HEK293 (cell line): ENCODE results near the gene RNF111.

Experiments
- CTCF ChIA-PET: fragments of 350-600 bp; formaldehyde crosslinking; extraction: SDS; loops from one replicate; lab custom pipeline; 2021; ENCODE audit warnings: antibody characterized with exemption; lab: Yijun Ruan, JAX
- POLR2A ChIA-PET: fragments of 300-600 bp; formaldehyde crosslinking; extraction: SDS; loops from one replicate; lab custom pipeline; 2020; ENCODE audit warnings: antibody characterized with exemption, inconsistent platforms; lab: Yijun Ruan, JAX
- H3K27ac ChIP-seq: fragments of 200-500 bp; sonication (Bioruptor generic); 2 replicates; pipeline ENCODE4 v1.5.1; 2014; ENCODE audit warnings: low read depth, low read length, control low read depth, inconsistent platforms; ENCODE audit errors: extremely low read depth
- H3K36me3 ChIP-seq, 2 experiments: fragments of 200-500 bp in 1 of 2; sonication (Bioruptor generic) in 1 of 2; 1 replicate in 1 of 2; 2 replicates in 1 of 2; pipeline ENCODE4 v1.5.1; 2014 to 2017; ENCODE audit warnings: inconsistent platforms in 2 of 2, low read length in 2 of 2; ENCODE audit not compliant: control insufficient read depth in 2 of 2, insufficient read depth in 1 of 2
- H3K4me1 ChIP-seq: fragments of 200-500 bp; sonication (Bioruptor generic); 2 replicates; pipeline ENCODE4 v1.5.1; 2014; ENCODE audit warnings: mild to moderate bottlenecking, low read length, inconsistent platforms; ENCODE audit not compliant: control insufficient read depth, insufficient read depth
- H3K4me3 ChIP-seq: 2 replicates; pipeline ENCODE4 v1.5.1; 2011; ENCODE audit warnings: low read depth, mild to moderate bottlenecking, control low read depth, low read length, moderate library complexity
- H3K9me3 ChIP-seq: fragments of 200-500 bp; sonication (Bioruptor generic); 2 replicates; pipeline ENCODE4 v1.5.1; 2014; ENCODE audit warnings: low read depth, low read length, inconsistent platforms; ENCODE audit not compliant: control insufficient read depth, insufficient read depth
- PRDM1 ChIP-seq: fragments of 450-650 bp; formaldehyde crosslinking; IDR thresholded peaks from 2 replicates; pipeline ENCODE4; 2016; ENCODE audit warnings: missing biosample characterization, missing genetic modification characterization
- PRDM10 ChIP-seq: fragments of 450-650 bp; formaldehyde crosslinking; IDR thresholded peaks from 2 replicates; pipeline ENCODE4 v1.5.1; 2016; ENCODE audit warnings: missing biosample characterization, missing genetic modification characterization
- PRDM4 ChIP-seq: fragments of 450-650 bp; formaldehyde crosslinking; IDR thresholded peaks from 2 replicates; pipeline ENCODE4 v1.5.1; 2017; ENCODE audit warnings: missing biosample characterization, missing genetic modification characterization
- SP2 ChIP-seq: fragments of 450-650 bp; formaldehyde crosslinking; IDR thresholded peaks from 2 replicates; pipeline ENCODE4 v1.5.1; 2016; ENCODE audit warnings: missing biosample characterization, missing genetic modification characterization
- SP3 ChIP-seq: fragments of 450-650 bp; formaldehyde crosslinking; IDR thresholded peaks from 2 replicates; pipeline ENCODE4 v1.5.1; 2016; ENCODE audit warnings: missing biosample characterization, missing genetic modification characterization
- ZFP37 ChIP-seq: fragments of 450-650 bp; formaldehyde crosslinking; IDR thresholded peaks from 2 replicates; pipeline ENCODE4 v1.5.1; 2016; ENCODE audit warnings: missing biosample characterization, missing genetic modification characterization
- ZNF10 ChIP-seq: fragments of 450-650 bp; formaldehyde crosslinking; IDR thresholded peaks from 2 replicates; pipeline ENCODE4 v1.5.1; 2017; ENCODE audit warnings: missing biosample characterization, missing genetic modification characterization
- ZNF223 ChIP-seq: fragments of 450-650 bp; formaldehyde crosslinking; IDR thresholded peaks from 2 replicates; pipeline ENCODE4 v1.5.1; 2016; ENCODE audit warnings: missing biosample characterization, missing genetic modification characterization
- ZNF23 ChIP-seq: fragments of 450-650 bp; formaldehyde crosslinking; IDR thresholded peaks from 2 replicates; pipeline ENCODE4 v1.5.1; 2016; ENCODE audit warnings: missing biosample characterization, missing genetic modification characterization, borderline replicate concordance
- ZNF266 ChIP-seq: fragments of 450-650 bp; formaldehyde crosslinking; IDR thresholded peaks from 2 replicates; pipeline ENCODE4 v1.5.1; 2016; ENCODE audit warnings: missing biosample characterization, missing genetic modification characterization, low read depth
- ZNF610 ChIP-seq: fragments of 450-650 bp; formaldehyde crosslinking; IDR thresholded peaks from 2 replicates; pipeline ENCODE4 v1.5.1; 2016; ENCODE audit warnings: missing biosample characterization, missing genetic modification characterization, borderline replicate concordance
- ZNF624 ChIP-seq: fragments of 450-650 bp; formaldehyde crosslinking; IDR thresholded peaks from 2 replicates; pipeline ENCODE4 v1.5.1; 2017; ENCODE audit warnings: missing biosample characterization, missing genetic modification characterization
- ZNF626 ChIP-seq: fragments of 450-650 bp; sonication (Bioruptor Pico); formaldehyde crosslinking; IDR thresholded peaks from 2 replicates; pipeline ENCODE4 v1.5.1; 2018; ENCODE audit warnings: missing biosample characterization, missing genetic modification characterization, inconsistent platforms
- ZNF660 ChIP-seq: fragments of 450-650 bp; IDR thresholded peaks from 2 replicates; pipeline ENCODE4 v1.5.1; 2018; ENCODE audit warnings: missing biosample characterization, mild to moderate bottlenecking, missing genetic modification characterization
- TF ChIP-seq, protein P1 (sequence below): fragments of 450-650 bp; formaldehyde crosslinking; IDR thresholded peaks from 2 replicates; pipeline ENCODE4 v1.5.1; 2017; ENCODE audit warnings: missing biosample characterization, mild to moderate bottlenecking, missing genetic modification characterization, moderate library complexity
- TF ChIP-seq, protein P2 (sequence below): fragments of 450-650 bp; formaldehyde crosslinking; IDR thresholded peaks from 2 replicates; pipeline ENCODE4 v1.5.1; 2016; ENCODE audit warnings: missing biosample characterization, missing genetic modification characterization
- TF ChIP-seq, protein P3 (sequence below): fragments of 450-650 bp; formaldehyde crosslinking; IDR thresholded peaks from 2 replicates; pipeline ENCODE4 v1.5.1; 2016; ENCODE audit warnings: missing biosample characterization, missing genetic modification characterization
- TF ChIP-seq, protein P4 (sequence below): fragments of 450-650 bp; IDR thresholded peaks from 2 replicates; pipeline ENCODE4 v1.5.1; 2018; ENCODE audit warnings: missing biosample characterization, missing genetic modification characterization

Gene RNF111

GRCh38 chr15:58987491-58988005, at the start of gene RNF111 (continued):
- TF ChIP-seq PRDM10 (tag by site-specific recombination) (no peak), PRDM4 (tag by site-specific recombination) (no peak), ZNF626 (tag by site-specific recombination) (no peak), ZNF610 (tag by site-specific recombination) (no peak), ZNF10 (tag by site-specific recombination) (0 out of 2 replicates have a peak, but pooled peaks have one; percentile 23), ZFP37 (tag by site-specific recombination) (no peak), PRDM1 (0 out of 2 replicates have a peak, but pooled peaks have one; percentile 24), ZNF266 (no peak), ZNF624 (tag by site-specific recombination) (no peak), ZNF660 (tag by site-specific recombination) (no peak)
- TF ChIP-seq, protein P1, sequence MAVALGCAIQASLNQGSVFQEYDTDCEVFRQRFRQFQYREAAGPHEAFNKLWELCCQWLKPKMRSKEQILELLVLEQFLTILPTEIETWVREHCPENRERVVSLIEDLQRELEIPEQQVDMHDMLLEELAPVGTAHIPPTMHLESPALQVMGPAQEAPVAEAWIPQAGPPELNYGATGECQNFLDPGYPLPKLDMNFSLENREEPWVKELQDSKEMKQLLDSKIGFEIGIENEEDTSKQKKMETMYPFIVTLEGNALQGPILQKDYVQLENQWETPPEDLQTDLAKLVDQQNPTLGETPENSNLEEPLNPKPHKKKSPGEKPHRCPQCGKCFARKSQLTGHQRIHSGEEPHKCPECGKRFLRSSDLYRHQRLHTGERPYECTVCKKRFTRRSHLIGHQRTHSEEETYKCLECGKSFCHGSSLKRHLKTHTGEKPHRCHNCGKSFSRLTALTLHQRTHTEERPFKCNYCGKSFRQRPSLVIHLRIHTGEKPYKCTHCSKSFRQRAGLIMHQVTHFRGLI (tag by site-specific recombination) = no peak
- TF ChIP-seq, protein P2, sequence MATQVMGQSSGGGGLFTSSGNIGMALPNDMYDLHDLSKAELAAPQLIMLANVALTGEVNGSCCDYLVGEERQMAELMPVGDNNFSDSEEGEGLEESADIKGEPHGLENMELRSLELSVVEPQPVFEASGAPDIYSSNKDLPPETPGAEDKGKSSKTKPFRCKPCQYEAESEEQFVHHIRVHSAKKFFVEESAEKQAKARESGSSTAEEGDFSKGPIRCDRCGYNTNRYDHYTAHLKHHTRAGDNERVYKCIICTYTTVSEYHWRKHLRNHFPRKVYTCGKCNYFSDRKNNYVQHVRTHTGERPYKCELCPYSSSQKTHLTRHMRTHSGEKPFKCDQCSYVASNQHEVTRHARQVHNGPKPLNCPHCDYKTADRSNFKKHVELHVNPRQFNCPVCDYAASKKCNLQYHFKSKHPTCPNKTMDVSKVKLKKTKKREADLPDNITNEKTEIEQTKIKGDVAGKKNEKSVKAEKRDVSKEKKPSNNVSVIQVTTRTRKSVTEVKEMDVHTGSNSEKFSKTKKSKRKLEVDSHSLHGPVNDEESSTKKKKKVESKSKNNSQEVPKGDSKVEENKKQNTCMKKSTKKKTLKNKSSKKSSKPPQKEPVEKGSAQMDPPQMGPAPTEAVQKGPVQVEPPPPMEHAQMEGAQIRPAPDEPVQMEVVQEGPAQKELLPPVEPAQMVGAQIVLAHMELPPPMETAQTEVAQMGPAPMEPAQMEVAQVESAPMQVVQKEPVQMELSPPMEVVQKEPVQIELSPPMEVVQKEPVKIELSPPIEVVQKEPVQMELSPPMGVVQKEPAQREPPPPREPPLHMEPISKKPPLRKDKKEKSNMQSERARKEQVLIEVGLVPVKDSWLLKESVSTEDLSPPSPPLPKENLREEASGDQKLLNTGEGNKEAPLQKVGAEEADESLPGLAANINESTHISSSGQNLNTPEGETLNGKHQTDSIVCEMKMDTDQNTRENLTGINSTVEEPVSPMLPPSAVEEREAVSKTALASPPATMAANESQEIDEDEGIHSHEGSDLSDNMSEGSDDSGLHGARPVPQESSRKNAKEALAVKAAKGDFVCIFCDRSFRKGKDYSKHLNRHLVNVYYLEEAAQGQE (tag by site-specific recombination) = no peak
- TF ChIP-seq, all 188 proteins: peak for 12

DNA sequence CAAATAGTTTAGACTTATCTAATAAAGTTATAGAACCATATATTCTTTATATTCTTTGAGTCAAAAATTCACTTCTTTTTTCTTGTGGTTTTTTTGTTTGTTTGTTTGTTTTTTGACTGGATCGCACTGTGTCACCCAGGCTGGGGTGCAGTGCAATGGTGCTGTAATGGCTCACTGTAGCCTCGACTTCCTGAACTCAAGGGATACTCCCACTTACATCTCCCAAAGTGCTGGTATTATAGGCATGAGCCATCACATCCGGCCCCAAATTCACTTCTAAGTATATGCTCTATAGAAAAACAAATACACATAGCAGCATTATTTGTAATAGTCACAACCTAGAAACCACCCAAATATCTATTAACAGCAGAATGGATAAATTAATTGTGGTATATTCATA, 40.3 kb upstream of the RNF111 start:
- no peaks in the 10 kb centered on the region for H3K9me3 ChIP-seq
- no peak overlapping the region for H3K4me3 ChIP-seq
- ChIA-PET POLR2A (no interaction called here), CTCF (no interaction called here)
- TF ChIP-seq, protein P3, sequence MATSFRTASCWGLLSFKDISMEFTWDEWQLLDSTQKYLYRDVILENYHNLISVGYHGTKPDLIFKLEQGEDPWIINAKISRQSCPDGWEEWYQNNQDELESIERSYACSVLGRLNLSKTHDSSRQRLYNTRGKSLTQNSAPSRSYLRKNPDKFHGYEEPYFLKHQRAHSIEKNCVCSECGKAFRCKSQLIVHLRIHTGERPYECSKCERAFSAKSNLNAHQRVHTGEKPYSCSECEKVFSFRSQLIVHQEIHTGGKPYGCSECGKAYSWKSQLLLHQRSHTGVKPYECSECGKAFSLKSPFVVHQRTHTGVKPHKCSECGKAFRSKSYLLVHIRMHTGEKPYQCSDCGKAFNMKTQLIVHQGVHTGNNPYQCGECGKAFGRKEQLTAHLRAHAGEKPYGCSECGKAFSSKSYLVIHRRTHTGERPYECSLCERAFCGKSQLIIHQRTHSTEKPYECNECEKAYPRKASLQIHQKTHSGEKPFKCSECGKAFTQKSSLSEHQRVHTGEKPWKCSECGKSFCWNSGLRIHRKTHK (tag by site-specific recombination) = no peak
- TF ChIP-seq, protein P4, sequence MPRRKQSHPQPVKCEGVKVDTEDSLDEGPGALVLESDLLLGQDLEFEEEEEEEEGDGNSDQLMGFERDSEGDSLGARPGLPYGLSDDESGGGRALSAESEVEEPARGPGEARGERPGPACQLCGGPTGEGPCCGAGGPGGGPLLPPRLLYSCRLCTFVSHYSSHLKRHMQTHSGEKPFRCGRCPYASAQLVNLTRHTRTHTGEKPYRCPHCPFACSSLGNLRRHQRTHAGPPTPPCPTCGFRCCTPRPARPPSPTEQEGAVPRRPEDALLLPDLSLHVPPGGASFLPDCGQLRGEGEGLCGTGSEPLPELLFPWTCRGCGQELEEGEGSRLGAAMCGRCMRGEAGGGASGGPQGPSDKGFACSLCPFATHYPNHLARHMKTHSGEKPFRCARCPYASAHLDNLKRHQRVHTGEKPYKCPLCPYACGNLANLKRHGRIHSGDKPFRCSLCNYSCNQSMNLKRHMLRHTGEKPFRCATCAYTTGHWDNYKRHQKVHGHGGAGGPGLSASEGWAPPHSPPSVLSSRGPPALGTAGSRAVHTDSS (tag by site-specific recombination) = no peak
- TF ChIP-seq SP2 (tag by site-specific recombination) (no peak), SP3 (tag by site-specific recombination) (no peak), ZNF223 (tag by site-specific recombination) (no peak), ZNF23 (tag by site-specific recombination) (no peak)
- H3K4me1 ChIP-seq = no peaks in the 10 kb centered on the region
- no peak overlapping the region for H3K27ac ChIP-seq
- no peaks in the 10 kb centered on the region for H3K36me3 ChIP-seq
